Prostate gland (tissue), 2 donors: ENCODE results near the gene FKTN. TPM values are rescaled to one million over a fixed set of nuclear protein-coding genes. Genes with fewer than 3 reads are reported as not detected.

Experiments
- DNase-seq: peaks from one replicate; pipeline ENCODE4 v3.0.0-alpha.2; 2019; ENCODE audit warnings: low spot score
- H3K27ac ChIP-seq, 2 donors: fragments of 200-600 bp; sonication (generic); 2 replicates each; pipeline ENCODE4 v1.5.1; 2017 to 2019
- H3K27me3 ChIP-seq: fragments of 200-600 bp; sonication (generic); replicated peaks from 2 replicates; pipeline ENCODE4 v1.5.1; 2019; ENCODE audit not compliant: insufficient read depth
- H3K36me3 ChIP-seq, 2 donors: fragments of 200-600 bp; sonication (generic); 1 replicate in 1 of 2; 2 replicates in 1 of 2; pipeline versions ENCODE4 v1.5.1 to v1.8.1; 2017 to 2019
- H3K4me1 ChIP-seq: fragments of 200-600 bp; sonication (generic); replicated peaks from 2 replicates; pipeline ENCODE4 v1.5.1; 2019
- H3K4me3 ChIP-seq, 2 donors: fragments of 200-600 bp; sonication (generic); 2 replicates each; pipeline ENCODE4 v1.5.1; 2017 to 2019
- H3K9me3 ChIP-seq: fragments of 200-600 bp; sonication (generic); 2 replicates; pipeline ENCODE4 v1.5.1; 2017
- CTCF ChIP-seq, 4 experiments: fragments of 200-600 bp in 2 of 4; fragments of 450-650 bp in 2 of 4; sonication (generic) in 2 of 4; IDR thresholded peaks; 1 replicate in 3 of 4; 2 replicates in 1 of 4; pipeline ENCODE4 v1.5.1; 2016 to 2019; ENCODE audit warnings: antibody characterized with exemption in 4 of 4, mild to moderate bottlenecking in 2 of 4, moderate library complexity in 2 of 4
- POLR2A ChIP-seq: fragments of 450-650 bp; IDR thresholded peaks from one replicate; pipeline ENCODE4 v1.6.1; 2016; ENCODE audit warnings: antibody characterized with exemption, mild to moderate bottlenecking
- POLR2AphosphoS5 ChIP-seq: sonication (generic); formaldehyde crosslinking; IDR thresholded peaks from one replicate; pipeline ENCODE4 v1.6.1; 2017; ENCODE audit warnings: antibody characterized with exemption
- WGBS: methylation state at CpG from one replicate; pipeline ENCODE4 v1.1.5; 2018; 5-methylcytosine and 5-hydroxymethylcytosine counted together
- intact Hi-C: fragments of 100-400 bp; cut with DNase I; formaldehyde crosslinking; loops from one replicate; pipeline ENCODE4 v1.14.2; 2022
- total RNA-seq, 2 donors: library from RNA; depleted of rRNA; stranded (reverse); fragments of >200 nt; gene quantifications; one replicate each; pipeline ENCODE4 v1.1.0, GENCODE V29; 2016

Gene FKTN
- total RNA-seq, 2 donors from 2014 or later, result 10.1 to 20.2 TPM

- intact Hi-C loops, result loop anchor here (10.0 kb wide), 1 partner anchor 63 kb away; no protein-coding TSS in a partner anchor
- no peaks in the 10 kb centered on the region for H3K27me3 ChIP-seq
- H3K9me3 ChIP-seq, result no peaks in the 10 kb centered on the region
- no peak for DNase-seq
- H3K4me1 ChIP-seq, result no peaks in the 10 kb centered on the region
- no peaks in the 10 kb centered on the region for H3K36me3 ChIP-seq
- H3K4me3 ChIP-seq, result no peak overlapping the region
- WGBS, result 80% methylated on average over 4 of the region's 4 CpGs
- H3K27ac ChIP-seq, result no peak overlapping the region
- TF ChIP-seq POLR2AphosphoS5 (no peak), POLR2A (no peak), CTCF (IDR thresholded peaks at IDR 0.05) (no peak)
These were observed 93.9 kb downstream of the FKTN start for GRCh38 chr9:105651806-105652205.

GRCh38 chr9:105656131-105656921 lies 98.4 kb downstream of the FKTN start:
- 1% methylated on average over 74 of the region's 75 CpGs for WGBS
- H3K9me3 ChIP-seq, result no peaks in the 10 kb centered on the region
- TF ChIP-seq POLR2AphosphoS5, result no peak
- TF ChIP-seq CTCF (IDR thresholded peaks at IDR 0.05), result peak in 1 of 4 experiments; percentile 18
- H3K36me3 ChIP-seq, result no peaks in the 10 kb centered on the region
- H3K27ac ChIP-seq, result no peak overlapping the region
- H3K4me1 ChIP-seq, result no peaks in the 10 kb centered on the region
- intact Hi-C loops, result loop anchor here (10.0 kb wide), 1 partner anchor 58 kb away; no protein-coding TSS in a partner anchor
- peak overlapping the region; percentile 36 to 42 for H3K4me3 ChIP-seq
- H3K27me3 ChIP-seq, result no peaks in the 10 kb centered on the region
- DNase-seq, result peak; percentile 9

GRCh38 chr9:105658351-105658750 lies 100.4 kb downstream of the FKTN start:
- intact Hi-C loops, result loop anchor here (10.0 kb wide), 1 partner anchor 56 kb away; no protein-coding TSS in a partner anchor
- no peak for TF ChIP-seq POLR2AphosphoS5
- no peak for TF ChIP-seq CTCF (IDR thresholded peaks at IDR 0.05)
- no peak for TF ChIP-seq POLR2A
- H3K27ac ChIP-seq, result no peak overlapping the region
- H3K9me3 ChIP-seq, result no peaks in the 10 kb centered on the region
- H3K27me3 ChIP-seq, result no peaks in the 10 kb centered on the region
- 76% methylated on average over 2 of the region's 2 CpGs for WGBS
- H3K4me3 ChIP-seq, result no peak overlapping the region
- no peaks in the 10 kb centered on the region for H3K36me3 ChIP-seq
- no peaks in the 10 kb centered on the region for H3K4me1 ChIP-seq
- DNase-seq, result no peak

- no peaks in the 10 kb centered on the region for H3K27me3 ChIP-seq
- TF ChIP-seq POLR2AphosphoS5, result no peak
- no peak for TF ChIP-seq CTCF (IDR thresholded peaks at IDR 0.05)
- no peak for TF ChIP-seq POLR2A
- H3K4me3 ChIP-seq, result no peak overlapping the region
- 73% methylated on average over 4 of the region's 4 CpGs for WGBS
- no peaks in the 10 kb centered on the region for H3K4me1 ChIP-seq
- no peak for DNase-seq
- intact Hi-C loops, result no loop called here
- H3K27ac ChIP-seq, result no peak overlapping the region
- no peaks in the 10 kb centered on the region for H3K9me3 ChIP-seq
- H3K36me3 ChIP-seq, result no peaks in the 10 kb centered on the region
These were observed 103.1 kb downstream of the FKTN start for GRCh38 chr9:105661011-105661410.
